Stimulated activated CD8-positive, alpha-beta memory T cell treated with anti-CD3 and anti-CD28 coated beads, Interleukin-4, amount 100 ng/mL, for 4 hours (primary cell): Measurements from ENCODE around the gene HMCN2.

ENCODE experiments used
- DNase-seq, 2 donors: peaks; one replicate each; pipeline ENCODE4 v3.0.0-alpha.2; 2020; ENCODE audit warnings: low read depth in 2 of 2, low spot score in 1 of 2

HMCN2 gene

GRCh38 chr9:130290291-130291181 is 25.0 kb downstream of the HMCN2 start:
- no peak for DNase-seq

- DNase-seq = no peak
Observed at GRCh38 chr9:130291474-130291873, 25.9 kb downstream of the HMCN2 start.

- no peak for DNase-seq
Observed at GRCh38 chr9:130292106-130292505, 26.5 kb downstream of the HMCN2 start.

DNA sequence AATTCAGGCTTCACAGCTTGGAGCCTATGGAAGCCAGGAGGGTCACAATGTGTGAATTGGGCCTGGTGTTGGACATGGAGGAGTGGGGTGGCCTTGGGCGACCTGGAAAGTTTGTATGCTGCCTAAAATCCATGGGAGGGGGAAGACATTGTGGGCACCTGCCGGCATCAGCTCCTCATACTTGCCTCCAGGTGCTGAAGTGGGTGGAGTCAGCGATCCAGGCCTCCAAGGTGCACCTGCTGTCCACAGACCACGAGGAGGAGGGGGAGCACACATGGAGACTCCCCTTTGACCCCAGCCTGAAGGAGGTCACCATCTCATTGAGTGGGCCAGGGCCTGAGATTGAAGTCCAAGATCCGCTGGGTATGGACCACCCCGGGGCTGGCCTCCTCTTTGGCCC is 29.1 kb downstream of the HMCN2 start:
- no peak for DNase-seq

DNA sequence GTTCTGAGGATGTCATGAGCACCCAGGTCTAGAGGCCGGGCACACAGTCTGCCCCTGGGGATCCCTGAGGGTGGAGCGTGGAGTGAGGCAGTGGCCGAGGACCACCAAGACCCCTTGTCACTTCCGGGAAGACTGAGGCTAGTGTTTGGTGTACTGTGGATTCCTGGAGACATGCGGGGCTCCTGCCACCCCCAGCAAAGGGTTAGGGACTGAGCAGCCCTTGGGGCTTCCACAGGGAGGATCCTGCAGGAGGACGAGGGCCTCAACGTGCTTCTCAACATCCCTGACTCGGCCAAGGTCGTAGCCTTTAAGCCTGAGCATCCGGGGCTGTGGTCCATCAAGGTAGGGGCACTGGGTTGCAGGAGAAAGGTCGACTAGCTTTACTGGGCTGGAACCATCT is 29.9 kb downstream of the HMCN2 start:
- no peak for DNase-seq

GRCh38 chr9:130295945-130296782 is 30.6 kb downstream of the HMCN2 start:
- DNase-seq = no peak

DNA sequence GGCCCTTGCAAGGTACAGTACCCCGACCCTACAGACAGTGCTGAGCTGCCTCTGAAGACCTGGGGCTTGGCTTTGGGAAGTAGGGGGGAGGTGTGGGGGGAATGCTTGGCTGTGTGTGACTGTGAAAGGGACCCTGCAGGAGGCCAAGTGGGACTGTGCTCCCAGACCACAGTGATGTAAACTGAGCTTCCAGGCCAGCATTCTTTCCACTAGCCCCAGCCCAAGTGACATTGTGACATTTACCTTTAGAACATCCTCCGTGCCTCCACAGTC is 31.2 kb downstream of the HMCN2 start:
- DNase-seq = no peak

DNA sequence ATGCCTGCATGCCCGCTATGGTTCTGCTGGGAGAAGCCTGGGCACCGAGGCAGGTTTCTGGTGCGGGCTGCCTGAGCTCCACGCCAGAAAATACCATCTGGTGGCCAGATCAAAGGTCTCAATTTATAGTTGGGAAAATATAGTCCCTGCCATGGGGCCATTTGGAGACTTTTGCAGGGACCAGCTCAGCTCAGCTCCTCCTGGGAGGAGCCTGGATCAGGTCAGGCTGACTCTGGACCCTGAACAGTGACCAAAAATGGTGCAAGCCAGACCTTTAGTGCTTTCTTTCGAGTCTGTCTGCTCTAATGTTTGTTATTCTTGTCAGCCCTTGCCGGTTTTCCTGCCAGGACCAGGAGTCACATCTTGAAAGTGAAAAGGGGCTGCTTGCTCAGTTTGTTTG is 31.8 kb downstream of the HMCN2 start:
- DNase-seq = no peak

DNA sequence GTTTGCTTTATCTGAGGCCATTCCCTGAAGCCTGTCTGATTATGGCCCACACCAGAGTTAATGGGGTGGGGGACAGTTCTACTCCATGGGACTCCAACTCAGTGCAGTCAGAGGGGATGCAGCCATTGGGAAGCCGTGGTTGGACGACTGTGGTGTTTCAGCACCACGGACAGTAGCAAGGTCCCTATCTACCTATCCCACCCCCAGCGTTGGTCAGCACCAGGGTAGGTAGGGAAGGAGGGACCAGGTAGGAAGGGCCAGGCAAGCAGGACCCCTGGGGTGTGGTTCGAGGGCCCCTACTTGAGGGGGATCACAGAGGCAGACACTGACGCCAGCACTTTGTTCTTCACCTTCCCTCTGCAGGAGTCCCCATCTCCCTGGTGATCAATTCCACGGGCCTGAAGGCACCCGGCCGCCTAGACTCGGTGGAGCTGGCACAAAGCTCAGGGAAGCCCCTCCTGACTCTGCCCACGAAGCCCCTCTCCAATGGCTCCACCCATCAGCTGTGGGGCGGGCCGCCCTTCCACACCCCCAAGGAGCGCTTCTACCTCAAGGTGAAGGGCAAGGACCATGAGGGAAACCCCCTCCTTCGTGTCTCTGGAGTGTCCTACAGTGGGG is 33.2 kb downstream of the HMCN2 start:
- DNase-seq = no peak

DNA sequence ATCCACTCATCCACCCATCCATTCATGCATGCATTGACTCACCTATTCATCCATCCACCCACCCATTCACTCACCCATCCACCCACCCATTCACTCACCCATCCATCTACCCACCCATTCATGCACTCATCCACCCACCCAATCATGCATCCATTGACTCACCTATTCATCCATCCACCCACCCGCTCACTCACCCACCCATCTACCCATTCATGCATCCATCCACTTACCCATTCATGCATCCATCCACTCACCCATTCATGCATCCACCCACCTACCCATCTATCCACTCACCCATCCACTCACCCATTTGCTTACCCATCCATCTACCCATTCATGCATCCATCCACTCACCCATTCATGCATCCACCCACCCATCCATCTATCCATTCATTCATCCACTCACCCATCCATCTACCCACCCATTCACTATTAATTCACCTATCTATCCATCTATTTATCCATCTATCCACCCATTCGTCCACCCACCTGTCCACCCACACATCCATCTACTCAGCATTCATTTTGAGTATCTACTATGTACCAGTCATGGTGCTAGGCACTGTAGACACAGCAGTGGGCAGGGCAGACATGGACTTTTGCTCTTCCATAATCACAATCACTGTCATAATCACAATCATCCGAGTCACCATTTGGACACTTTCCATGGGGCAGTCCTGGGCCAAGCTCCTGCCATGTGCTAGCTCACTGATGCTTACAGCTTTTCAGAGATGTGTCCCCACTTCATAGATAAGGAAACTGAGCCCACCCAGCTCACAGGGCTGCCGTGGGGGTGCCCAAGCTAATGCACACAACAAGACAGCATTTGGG is 34.4 kb downstream of the HMCN2 start:
- DNase-seq = no peak

DNA sequence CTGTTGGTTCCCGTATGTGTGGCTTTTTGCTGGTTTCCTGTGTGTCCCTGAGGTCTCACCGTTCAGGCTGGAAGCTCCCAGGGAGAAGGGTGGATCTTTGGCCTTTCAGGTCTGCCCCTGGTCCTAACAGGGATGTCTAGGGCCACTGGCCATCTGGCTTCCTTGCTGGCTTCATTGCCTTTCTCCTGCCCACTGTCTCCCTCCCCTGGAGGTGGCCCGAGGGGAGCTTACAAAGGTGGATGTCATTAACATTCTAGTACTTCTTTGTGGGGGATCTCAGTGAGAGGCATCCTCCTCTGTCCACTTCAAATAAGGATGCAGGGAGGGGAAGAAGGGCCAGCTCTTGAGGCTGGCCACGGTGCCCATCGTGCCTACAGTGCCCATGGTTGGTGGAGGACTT is 35.2 kb downstream of the HMCN2 start:
- no peak for DNase-seq

- DNase-seq = no peak
Observed at GRCh38 chr9:130301483-130302286, 36.1 kb downstream of the HMCN2 start.

DNA sequence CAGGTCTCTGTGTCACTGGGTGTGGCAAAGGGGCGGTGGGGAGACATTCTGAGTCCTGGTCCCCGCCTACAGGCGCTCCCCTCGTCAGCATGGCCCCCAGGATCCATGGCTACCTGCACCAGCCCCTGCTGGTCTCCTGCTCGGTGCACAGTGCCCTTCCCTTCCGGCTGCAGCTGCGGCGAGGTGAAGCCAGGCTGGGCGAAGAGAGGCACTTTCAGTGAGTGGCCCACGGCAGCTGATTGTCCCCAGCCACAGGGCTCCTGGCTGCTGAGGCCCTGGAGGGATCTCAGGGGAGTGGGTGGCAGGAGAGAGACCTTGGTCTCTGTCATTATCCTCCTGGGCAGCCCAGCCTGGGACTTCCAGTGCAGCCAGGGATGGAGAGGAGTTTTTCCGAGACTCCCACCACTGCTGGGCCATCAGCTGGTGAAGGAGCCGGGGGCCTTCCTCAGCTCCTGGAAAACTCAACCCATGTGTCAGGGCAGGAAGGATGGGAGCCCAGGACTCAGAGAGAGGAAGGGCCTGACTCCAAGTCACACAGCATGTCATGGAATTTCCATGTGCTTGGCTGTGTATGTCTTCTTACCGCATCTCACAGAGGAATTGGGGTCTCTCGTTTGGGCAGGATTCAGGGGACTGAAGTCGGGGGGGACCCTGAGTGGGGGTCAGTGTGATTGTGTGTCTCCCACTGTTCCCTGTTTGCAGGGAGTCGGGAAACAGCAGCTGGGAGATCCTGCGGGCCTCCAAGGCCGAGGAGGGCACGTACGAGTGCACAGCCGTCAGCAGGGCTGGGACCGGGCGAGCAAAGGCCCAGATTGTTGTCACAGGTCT is 37.4 kb downstream of the HMCN2 start:
- DNase-seq = no peak

- no peak for DNase-seq
Observed at GRCh38 chr9:130303613-130304055, 38.1 kb downstream of the HMCN2 start.

DNA sequence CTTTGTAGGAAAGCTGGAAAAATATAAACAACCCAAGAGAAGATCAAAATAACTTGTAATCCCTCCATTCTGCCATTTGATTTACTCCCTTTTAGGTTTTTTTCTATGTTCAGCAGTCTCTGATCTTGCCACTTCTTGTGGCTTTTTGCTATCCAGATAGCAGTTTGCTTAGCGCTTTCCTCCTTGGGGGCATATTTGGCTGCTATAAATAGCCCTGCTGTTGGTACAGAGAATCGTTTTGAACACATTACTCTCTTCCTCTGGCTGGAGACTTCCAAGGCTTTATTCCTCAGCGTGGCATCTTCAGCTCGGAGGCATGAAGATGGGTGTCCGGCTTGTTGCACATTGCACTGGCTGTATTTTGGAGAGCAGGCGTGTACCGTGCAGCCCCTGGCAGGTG is 38.6 kb downstream of the HMCN2 start:
- DNase-seq = no peak

- DNase-seq = no peak
Observed at GRCh38 chr9:130304643-130305042, 39.1 kb downstream of the HMCN2 start.

GRCh38 chr9:130305381-130305780 is 39.8 kb downstream of the HMCN2 start:
- no peak for DNase-seq

- no peak for DNase-seq
Observed at GRCh38 chr9:130306823-130307666, 41.5 kb downstream of the HMCN2 start.

DNA sequence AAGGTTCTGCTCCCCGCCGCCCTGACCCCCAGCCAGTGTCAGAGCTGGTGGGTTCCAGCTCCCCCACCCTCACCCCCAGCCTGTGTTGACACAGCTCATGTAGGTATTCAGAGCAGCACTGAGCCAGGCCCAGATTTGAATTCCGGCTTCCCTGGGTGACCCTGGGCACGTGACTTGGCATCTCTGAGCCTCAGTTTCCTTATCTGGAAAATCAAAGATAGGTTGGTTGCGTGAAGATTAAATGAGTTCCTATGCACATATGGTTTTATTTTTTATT is 42.0 kb downstream of the HMCN2 start:
- DNase-seq = no peak
